ENCODE results near the gene SPATC1L.
"Not testable (repeated sequence)": the region's sequence is repeated elsewhere in the genome, so short reads cannot be mapped to it uniquely, and the experiment has no call there.

GRCh38 chr21:46170436-46171193, 13.6 kb downstream of the SPATC1L start:
- not testable (repeated sequence) for TF ChIP-seq CTCF (tag by site-specific recombination; IDR thresholded peaks at IDR 0.05); ZBTB44 (tag by site-specific recombination; IDR thresholded peaks at IDR 0.05); ZNF521 (tag by site-specific recombination; IDR thresholded peaks at IDR 0.05); ZNF48 (tag by site-specific recombination; IDR thresholded peaks at IDR 0.05); WT1 (tag by site-specific recombination; IDR thresholded peaks at IDR 0.05); HIC1 (tag by site-specific recombination; IDR thresholded peaks at IDR 0.05); ZNF843 (tag by site-specific recombination; IDR thresholded peaks at IDR 0.05); REST (tag by site-specific recombination; IDR thresholded peaks at IDR 0.05); ZBTB8A (tag by site-specific recombination; IDR thresholded peaks at IDR 0.05); REPIN1 (tag by site-specific recombination; IDR thresholded peaks at IDR 0.05; ENCODE audit: low read depth); ZNF777 (tag by site-specific recombination; IDR thresholded peaks at IDR 0.05; ENCODE audit: borderline replicate concordance); PRDM10 (tag by site-specific recombination; IDR thresholded peaks at IDR 0.05); ZNF510 (tag by site-specific recombination; IDR thresholded peaks at IDR 0.05; ENCODE audit: insufficient replicate concordance); ZNF274 (IDR thresholded peaks at IDR 0.05; ENCODE audit: low read length); ZNF274 (tag by site-specific recombination; IDR thresholded peaks at IDR 0.05; ENCODE audit: borderline replicate concordance)

Measured in HEK293 (cell line).